ENCODE results near the gene PCSK6.
"Not testable (repeated sequence)": the region's sequence is repeated elsewhere in the genome, so short reads cannot be mapped to it uniquely, and the experiment has no call there.

Gene PCSK6

DNA sequence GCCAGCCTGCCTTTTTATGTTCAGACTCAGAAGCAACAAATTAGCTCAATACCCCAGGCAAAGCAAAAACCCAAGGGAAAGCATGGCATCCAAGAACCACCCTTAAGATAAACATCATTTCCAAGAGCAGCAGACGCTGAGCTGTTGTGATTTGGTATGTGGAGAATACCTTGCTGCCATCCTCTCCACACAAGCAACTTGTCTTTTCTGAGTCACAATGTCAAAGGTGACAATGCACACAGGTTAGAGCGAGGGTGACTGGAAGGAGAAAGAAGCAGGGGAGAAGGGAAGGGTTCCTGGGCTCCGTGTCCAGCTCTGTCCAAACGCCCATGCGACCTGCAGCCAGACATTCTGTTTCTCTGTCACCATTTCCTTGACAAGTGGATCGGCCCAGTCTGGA, 6.0 kb downstream of the PCSK6 start:
- no peak for DNase-seq (ENCODE audit: low read depth in 2 of 2)

DNA sequence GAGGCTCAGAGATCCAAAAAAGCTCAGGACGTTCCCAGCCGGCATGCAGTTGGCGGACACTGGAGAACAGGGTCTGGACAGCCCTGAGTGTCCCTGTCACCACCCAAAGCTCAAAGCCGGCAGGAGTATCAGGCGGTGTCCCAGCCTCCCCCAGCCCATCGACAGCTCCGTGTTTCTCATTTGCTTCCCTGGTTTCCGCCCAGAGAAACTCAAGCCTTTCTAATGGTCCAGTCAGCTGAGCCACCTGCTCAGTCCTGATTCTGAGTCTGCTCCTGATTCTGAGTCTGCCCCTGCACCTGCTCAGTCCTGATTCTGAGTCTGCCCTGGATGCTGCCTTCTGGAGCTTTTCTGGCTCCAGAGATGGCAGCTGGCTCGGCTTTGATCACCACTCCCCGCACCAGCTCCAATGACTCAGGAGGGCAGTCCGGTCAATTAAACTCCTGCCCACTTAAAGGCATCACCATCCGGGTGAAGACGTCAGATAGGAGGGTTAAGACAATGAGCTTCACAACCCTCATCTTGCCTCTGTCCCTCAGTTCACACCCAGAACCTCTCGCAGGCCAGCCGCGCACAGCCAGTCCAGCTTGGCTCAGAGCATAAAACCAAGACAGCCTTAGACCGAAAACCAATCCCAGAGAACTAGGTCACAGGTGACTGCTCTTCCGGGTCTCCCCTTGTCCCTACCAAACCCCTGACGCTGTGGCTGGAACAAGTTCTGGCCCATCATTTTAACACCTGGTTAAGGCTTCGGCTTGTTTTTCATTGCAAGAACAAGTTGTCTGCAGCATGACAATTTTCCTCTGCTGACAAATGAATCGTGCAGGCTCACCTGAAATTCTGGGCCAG, 6.8 kb downstream of the PCSK6 start:
- no peak for DNase-seq (ENCODE audit: low read depth in 2 of 2)

GRCh38 chr15:101481917-101482525, 7.5 kb downstream of the PCSK6 start:
- DNase-seq (ENCODE audit: low read depth in 2 of 2): no peak

DNA sequence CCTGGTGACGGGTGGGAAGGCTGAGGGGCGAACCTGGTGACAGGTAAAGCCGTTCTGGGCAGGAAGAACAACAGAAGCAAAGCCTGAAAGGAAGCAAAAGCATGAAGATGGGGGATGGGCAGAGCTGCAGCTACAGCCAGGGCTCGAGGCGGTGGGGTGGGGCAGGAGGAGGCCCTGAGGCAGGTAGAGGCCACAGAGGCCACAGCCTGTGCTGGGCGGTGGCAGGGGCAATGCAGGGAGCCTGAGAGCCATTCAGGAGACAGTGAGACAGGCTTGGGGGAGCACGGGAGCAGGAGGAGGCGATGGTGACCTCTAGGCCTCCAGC, 8.2 kb downstream of the PCSK6 start:
- DNase-seq (ENCODE audit: low read depth in 2 of 2): no peak

DNA sequence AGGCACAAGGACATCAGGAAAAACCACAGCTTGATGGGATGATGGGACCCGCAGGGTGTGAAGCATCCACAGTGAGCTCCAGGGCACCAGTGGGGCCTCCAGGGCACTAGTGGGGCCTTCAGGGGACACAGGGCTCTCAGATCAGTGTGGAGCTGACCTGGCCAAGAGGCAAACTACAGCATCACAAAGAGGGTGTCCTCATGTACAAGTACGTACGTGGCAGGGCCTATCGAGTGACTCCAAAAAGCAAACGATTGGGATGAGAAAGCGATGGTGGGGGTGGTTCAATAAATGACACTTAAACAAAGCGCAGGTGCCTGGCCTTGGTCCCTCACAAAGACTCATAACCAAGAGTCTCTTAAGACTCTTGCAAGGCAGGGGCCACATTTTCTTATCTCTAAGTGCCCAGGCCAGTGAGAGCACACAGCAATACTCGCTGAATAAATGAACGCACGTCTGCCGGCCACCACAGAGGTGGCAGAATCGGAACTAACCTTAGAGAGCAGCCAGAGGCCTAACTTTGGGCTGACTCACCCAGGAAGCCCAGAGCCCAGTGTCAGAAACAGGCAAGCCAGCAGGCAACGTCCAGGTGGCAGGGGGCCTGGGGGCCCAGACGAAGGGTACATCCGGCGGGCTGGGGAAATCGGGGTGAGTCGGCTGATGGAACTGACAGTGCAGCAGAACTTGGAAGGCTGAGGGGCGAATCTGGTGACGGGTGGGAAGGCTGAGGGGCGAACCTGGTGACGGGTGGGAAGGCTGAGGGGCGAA, 8.7 kb downstream of the PCSK6 start:
- no peak for DNase-seq (ENCODE audit: low read depth in 2 of 2)

- DNase-seq (ENCODE audit: low read depth in 2 of 2): no peak
Observed at GRCh38 chr15:101479851-101480612, 9.5 kb downstream of the PCSK6 start.

DNA sequence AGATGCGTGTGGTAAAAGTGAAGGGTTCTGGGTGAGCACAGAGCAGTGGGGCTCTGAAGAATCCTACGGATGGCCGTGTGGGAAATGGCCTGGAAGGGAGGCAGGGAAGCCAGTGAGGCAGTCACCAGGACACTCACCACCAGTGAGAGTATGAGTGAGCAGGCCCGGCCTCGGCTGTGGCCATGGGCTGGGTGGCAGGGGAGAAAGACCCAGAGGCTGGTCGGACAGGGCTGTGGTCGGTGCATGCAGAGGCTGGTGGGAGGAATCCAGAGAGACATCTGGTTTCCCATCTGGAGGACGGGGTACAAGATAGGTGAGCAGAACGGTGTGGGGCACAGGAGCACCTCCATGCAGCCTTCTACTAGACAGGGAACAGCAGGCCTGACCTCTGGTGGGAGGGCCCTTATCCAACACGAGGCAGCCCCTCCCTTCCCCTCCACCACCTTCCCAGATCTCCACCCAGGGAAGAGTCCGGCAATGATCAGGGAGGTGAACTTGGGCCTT, 10.1 kb downstream of the PCSK6 start:
- no peak for DNase-seq (ENCODE audit: low read depth in 2 of 2)

DNA sequence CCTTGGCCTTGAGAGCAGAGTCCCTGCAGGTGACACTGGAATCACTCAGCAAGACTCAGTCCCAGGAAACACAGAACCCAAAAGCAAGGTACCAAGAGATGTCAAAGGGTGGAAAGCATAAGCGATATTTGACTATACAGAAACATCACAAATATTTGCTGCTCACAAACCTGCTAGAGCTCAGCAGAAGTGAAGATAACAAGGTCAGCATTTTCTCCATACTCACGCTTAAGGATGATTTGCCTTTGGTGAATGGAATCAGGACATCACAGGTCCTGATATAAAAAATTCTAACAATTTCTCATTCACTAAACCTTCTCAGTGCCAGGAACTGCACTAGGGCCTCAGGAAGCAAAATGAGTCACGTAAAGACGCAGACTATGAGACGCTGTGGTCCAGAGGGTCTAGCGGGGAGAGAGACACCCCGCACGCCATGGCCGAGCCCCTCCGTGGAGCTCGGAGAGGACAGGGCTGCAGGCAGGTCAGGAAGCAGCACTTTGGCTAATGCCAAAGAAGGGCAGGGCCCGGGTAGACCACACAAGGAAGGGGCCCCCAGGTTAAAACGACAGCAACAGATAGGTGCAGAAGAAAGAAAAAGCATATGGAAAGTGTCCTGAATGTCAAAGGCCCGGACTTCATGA, 10.7 kb downstream of the PCSK6 start:
- no peak for DNase-seq (ENCODE audit: low read depth in 2 of 2)

GRCh38 chr15:101477851-101478362, 11.6 kb downstream of the PCSK6 start:
- no peak for DNase-seq (ENCODE audit: low read depth in 2 of 2)

- DNase-seq (ENCODE audit: low read depth in 2 of 2): no peak
Observed at GRCh38 chr15:101476756-101477155, 12.8 kb downstream of the PCSK6 start.

GRCh38 chr15:101474983-101475382, 14.5 kb downstream of the PCSK6 start:
- DNase-seq (ENCODE audit: low read depth in 2 of 2): no peak

DNA sequence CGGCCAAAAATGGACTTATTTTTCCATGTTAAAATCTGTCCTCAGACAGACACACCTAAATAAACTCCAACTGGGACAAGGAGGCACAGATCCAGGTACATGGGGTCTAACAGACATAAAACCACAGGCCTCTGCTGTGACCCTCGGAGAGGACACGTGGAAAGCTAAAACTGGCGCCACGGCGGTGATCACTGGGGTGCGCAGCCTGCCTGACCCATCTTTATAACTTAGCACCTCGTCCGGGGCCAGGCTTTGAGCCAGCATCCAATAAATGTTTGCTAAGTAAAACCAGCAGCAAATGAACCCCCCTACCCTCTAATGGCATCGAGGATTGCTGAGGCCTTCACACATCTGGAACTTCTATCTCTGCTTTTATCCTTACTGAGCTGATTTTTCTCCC, 15.3 kb downstream of the PCSK6 start:
- DNase-seq (ENCODE audit: low read depth in 2 of 2): no peak

DNA sequence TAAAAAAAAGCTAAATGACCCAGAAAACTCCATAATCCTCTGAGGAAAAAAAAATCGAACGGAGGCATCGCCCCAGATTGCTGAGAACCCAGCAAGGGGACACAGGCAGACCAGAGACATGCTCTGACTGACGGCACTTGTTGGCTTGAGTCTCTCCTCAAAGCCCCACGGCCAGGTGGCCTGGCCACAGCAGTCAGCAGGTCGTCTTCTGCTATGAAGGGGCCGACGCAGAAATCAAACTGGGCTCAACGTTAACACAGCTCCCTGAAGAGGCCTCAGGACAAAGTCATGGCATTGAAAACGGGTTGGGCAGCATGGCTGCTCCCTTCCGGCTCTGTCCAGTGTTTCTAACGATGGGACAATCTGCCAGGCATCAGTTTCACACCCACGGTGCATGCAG, 17.5 kb downstream of the PCSK6 start:
- no peak for DNase-seq (ENCODE audit: low read depth in 2 of 2)

DNA sequence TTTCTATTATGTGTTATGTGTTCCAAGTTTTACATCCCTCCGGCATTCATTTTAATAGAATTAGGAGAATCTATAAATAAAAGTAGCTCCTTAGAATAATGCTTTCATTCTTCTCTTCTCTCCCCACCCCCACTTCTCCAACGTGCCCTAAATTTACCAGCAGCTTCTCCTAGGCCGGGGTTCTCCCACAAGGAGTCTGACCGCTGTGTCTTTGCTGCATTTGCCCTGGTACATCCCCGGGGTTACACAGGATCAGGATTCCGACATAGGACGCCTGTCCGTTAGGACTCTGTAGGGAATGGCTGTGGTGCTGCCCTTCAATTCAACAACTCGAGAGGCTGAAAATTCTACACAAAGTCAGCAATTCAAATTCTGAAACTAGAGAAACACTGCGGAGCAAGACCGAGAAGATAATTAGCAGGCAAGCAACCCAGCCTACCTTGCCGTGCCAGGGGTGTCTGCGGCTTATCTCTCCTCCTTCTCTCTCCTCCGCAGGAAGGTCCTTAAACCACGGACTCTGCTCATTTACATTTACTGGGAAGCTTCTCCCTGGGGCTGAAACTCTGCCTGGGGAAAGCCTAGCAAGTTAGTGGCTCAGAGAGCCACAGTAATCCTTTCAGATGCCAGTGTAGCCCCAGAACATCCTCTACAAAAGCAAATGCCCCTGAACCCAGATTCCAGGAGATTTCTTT, 18.8 kb downstream of the PCSK6 start:
- no peak for DNase-seq (ENCODE audit: low read depth in 2 of 2)

DNA sequence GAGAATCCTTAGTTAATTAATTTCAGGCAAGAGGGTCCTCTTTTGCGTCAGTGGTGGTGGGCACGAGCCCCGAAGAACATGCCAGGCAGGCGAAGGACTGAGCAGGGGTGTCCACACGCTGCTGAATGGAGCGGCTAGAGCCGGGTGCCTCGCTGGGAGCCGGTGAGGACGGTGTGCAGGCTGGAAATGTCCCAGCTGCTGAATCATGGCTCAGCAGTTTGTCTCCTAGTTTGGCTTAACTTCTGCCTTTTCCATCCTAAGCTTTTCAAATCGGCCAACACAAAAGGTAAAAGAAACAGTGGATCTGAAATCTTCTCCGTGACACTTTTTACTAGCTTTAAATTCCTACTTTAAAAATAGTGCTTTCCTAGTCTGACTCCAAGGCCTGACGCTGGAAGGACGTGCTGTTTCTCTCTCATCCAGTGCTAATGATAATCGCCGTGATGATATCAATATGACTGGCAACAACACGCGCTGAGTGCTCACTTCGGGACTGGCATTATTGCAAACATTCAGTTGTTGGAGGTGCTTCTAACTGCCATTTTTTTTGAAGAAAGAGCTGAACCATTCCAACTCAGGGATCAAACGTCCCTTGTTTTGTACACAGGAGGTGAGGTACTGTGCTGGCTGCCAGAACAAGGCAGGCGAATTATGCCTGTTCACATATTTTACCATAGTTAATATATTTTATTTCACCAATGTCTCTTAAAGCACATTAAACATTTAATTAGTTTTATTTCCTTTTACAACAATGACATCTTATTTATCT, 19.8 kb downstream of the PCSK6 start:
- no peak for DNase-seq (ENCODE audit: low read depth in 2 of 2)

GRCh38 chr15:101466188-101466587, 23.3 kb downstream of the PCSK6 start:
- no peak for DNase-seq (ENCODE audit: low read depth in 2 of 2)

DNA sequence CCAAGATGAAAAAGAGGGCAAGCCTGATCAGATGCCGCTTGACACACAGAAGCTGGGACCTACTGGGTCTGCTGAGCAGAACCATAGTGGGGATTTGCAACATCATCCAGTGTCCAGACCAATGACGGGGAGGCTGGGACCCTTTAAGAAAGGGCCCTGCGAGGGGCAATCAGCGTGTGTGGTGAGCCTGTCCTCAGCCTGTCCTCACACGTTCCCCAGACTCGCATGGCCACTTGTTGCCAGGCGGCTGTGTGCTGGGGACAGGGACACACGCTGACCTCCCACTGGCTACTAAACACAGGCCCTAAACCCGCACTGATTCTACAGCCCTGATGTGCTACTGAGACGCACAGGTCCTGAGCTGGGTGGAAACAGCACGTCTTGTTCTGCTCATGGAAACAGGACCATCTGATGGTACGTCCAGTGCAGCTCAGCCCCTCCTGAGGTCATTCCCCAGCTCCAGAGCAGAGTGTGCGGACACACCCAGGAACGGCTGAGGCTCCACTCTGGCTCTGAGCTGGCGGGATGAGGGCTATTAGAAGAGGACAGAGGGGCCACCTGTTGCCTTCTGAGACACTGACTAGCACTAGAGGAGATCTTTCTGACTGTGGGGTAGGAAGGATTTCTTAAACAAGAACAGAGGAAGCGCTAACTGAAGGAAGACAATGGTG, 24.4 kb downstream of the PCSK6 start:
- DNase-seq (ENCODE audit: low read depth in 2 of 2): no peak

- DNase-seq (ENCODE audit: low read depth in 2 of 2): no peak
Observed at GRCh38 chr15:101464256-101464998, 25.1 kb downstream of the PCSK6 start.

GRCh38 chr15:101463696-101464095, 25.8 kb downstream of the PCSK6 start:
- DNase-seq (ENCODE audit: low read depth in 2 of 2): not testable (repeated sequence)

Measured in fibroblast of skin of left biceps (primary cell).